Thyroid gland (tissue), 4 donors: Measurements from ENCODE around the gene SPATA7. TPM values are rescaled to one million over a fixed set of nuclear protein-coding genes. Genes with fewer than 3 reads are reported as not detected.

Source experiments
- DNase-seq, 2 donors: peaks; one replicate each; pipeline ENCODE4 v3.0.0-alpha.2; 2019
- H3K27ac ChIP-seq, 3 donors: fragments of 200-600 bp; sonication (generic); 1 replicate in 2 of 3; 2 replicates in 1 of 3; pipeline ENCODE4 v1.5.1; 2016 to 2019; ENCODE audit warnings: mild to moderate bottlenecking in 1 of 3, moderate library complexity in 1 of 3
- H3K27me3 ChIP-seq: fragments of 200-600 bp; sonication (generic); one replicate; pipeline ENCODE4 v1.5.1; 2019
- H3K36me3 ChIP-seq, 2 donors: fragments of 200-600 bp; sonication (generic); one replicate each; pipeline ENCODE4 v1.5.1; 2016 to 2019
- H3K4me1 ChIP-seq, 2 donors: fragments of 200-600 bp; sonication (generic); one replicate each; pipeline ENCODE4 v1.5.1; 2017 to 2019
- H3K4me3 ChIP-seq, 3 donors: fragments of 200-600 bp; sonication (generic); replicated peaks in 1 of 3; 1 replicate in 2 of 3; 2 replicates in 1 of 3; pipeline ENCODE4 v1.5.1; 2016; ENCODE audit warnings: mild to moderate bottlenecking in 1 of 3
- H3K9me3 ChIP-seq: fragments of 200-600 bp; sonication (generic); one replicate; pipeline ENCODE4 v1.5.1; 2017
- CTCF ChIP-seq, 6 experiments: fragments of 200-600 bp in 3 of 6; fragments of 450-650 bp in 3 of 6; sonication (generic) in 3 of 6; IDR thresholded peaks; one replicate each; pipeline ENCODE4 v1.5.1; 2016 to 2019; ENCODE audit warnings: antibody characterized with exemption in 6 of 6, mild to moderate bottlenecking in 2 of 6, inconsistent platforms in 1 of 6, moderate library complexity in 1 of 6
- POLR2A ChIP-seq, 2 donors: fragments of 450-650 bp; IDR thresholded peaks; one replicate each; pipeline ENCODE4 v1.6.1; 2017; ENCODE audit warnings: antibody characterized with exemption in 2 of 2, mild to moderate bottlenecking in 2 of 2, moderate library complexity in 1 of 2
- WGBS, 2 donors: methylation state at CpG; one replicate each; pipeline ENCODE4 v1.1.5; 2017; 5-methylcytosine and 5-hydroxymethylcytosine counted together
- intact Hi-C: fragments of 100-400 bp; cut with DNase I; formaldehyde crosslinking; loops from one replicate; pipeline ENCODE4 v1.15.1; 2023
- total RNA-seq, 4 donors: library from RNA; depleted of rRNA; stranded (reverse); fragments of >200 nt; gene quantifications; one replicate each; pipeline ENCODE4 v1.2.3, GENCODE V29; 2016

SPATA7 gene
- total RNA-seq, 4 donors from 2014 or later: 51.0 to 57.6 (median 52.2) TPM

GRCh38 chr14:88424573-88424972, 39.1 kb downstream of the SPATA7 start:
- H3K27ac ChIP-seq: no peak overlapping the region
- peaks cover 0 to 4% of the 10 kb centered on the region in 2 donors for H3K4me1 ChIP-seq
- intact Hi-C loops: no loop called here
- H3K4me3 ChIP-seq: no peak overlapping the region
- TF ChIP-seq POLR2A (IDR thresholded peaks at IDR 0.05) (no peak), CTCF (IDR thresholded peaks at IDR 0.05) (no peak)
- no peaks in the 10 kb centered on the region for H3K27me3 ChIP-seq
- peaks cover 0 to 2% of the 10 kb centered on the region in 2 donors for H3K36me3 ChIP-seq
- no peak for DNase-seq
- H3K9me3 ChIP-seq: no peaks in the 10 kb centered on the region

- Histone ChIP-seq H3K4me3 (no peak overlapping the region), H3K36me3 (no peaks in the 10 kb centered on the region), H3K4me1 (peaks cover 0 to 4% of the 10 kb centered on the region in 2 donors), H3K27me3 (no peaks in the 10 kb centered on the region), H3K27ac (no peak overlapping the region), H3K9me3 (no peaks in the 10 kb centered on the region)
- intact Hi-C loops: no loop called here
- WGBS, 2 donors: 81 to 89% methylated on average over 7 of the region's 7 CpGs
- no peak for DNase-seq
- TF ChIP-seq CTCF (IDR thresholded peaks at IDR 0.05): no peak
- TF ChIP-seq POLR2A (IDR thresholded peaks at IDR 0.05): no peak
These were observed 40.8 kb downstream of the SPATA7 start for GRCh38 chr14:88426271-88426670.

- H3K4me3 ChIP-seq: no peak overlapping the region
- no peaks in the 10 kb centered on the region for H3K9me3 ChIP-seq
- 93 to 95% methylated on average over 2 of the region's 2 CpGs for WGBS, 2 donors
- no peak for DNase-seq
- no peak for TF ChIP-seq POLR2A (IDR thresholded peaks at IDR 0.05)
- no peak for TF ChIP-seq CTCF (IDR thresholded peaks at IDR 0.05)
- H3K36me3 ChIP-seq: no peaks in the 10 kb centered on the region
- peaks cover 0 to 4% of the 10 kb centered on the region in 2 donors for H3K4me1 ChIP-seq
- intact Hi-C loops: no loop called here
- no peak overlapping the region for H3K27ac ChIP-seq
- no peaks in the 10 kb centered on the region for H3K27me3 ChIP-seq
These were observed 45.5 kb downstream of the SPATA7 start for GRCh38 chr14:88430976-88431375.

- no peak for DNase-seq
- Histone ChIP-seq H3K36me3 (peaks cover 0 to 12% of the 10 kb centered on the region in 2 donors), H3K9me3 (no peaks in the 10 kb centered on the region), H3K27ac (no peak overlapping the region), H3K4me1 (no peaks in the 10 kb centered on the region), H3K27me3 (no peaks in the 10 kb centered on the region), H3K4me3 (no peak overlapping the region)
- 95 to 96% methylated on average over 5 of the region's 5 CpGs for WGBS, 2 donors
- no peak for TF ChIP-seq POLR2A (IDR thresholded peaks at IDR 0.05)
- TF ChIP-seq CTCF (IDR thresholded peaks at IDR 0.05): no peak
- intact Hi-C loops: no loop called here
These were observed 52.2 kb downstream of the SPATA7 start for GRCh38 chr14:88437658-88438057.

- no peak for TF ChIP-seq POLR2A (IDR thresholded peaks at IDR 0.05)
- no peak for TF ChIP-seq CTCF (IDR thresholded peaks at IDR 0.05)
- intact Hi-C loops: no loop called here
- DNase-seq: no peak
- H3K27me3 ChIP-seq: no peaks in the 10 kb centered on the region
- no peak overlapping the region for H3K27ac ChIP-seq
- no peaks in the 10 kb centered on the region for H3K9me3 ChIP-seq
- H3K36me3 ChIP-seq: peaks cover 0 to 12% of the 10 kb centered on the region in 2 donors
- H3K4me1 ChIP-seq: no peaks in the 10 kb centered on the region
- WGBS, 2 donors: 92 to 99% methylated on average over 2 of the region's 2 CpGs
- no peak overlapping the region for H3K4me3 ChIP-seq
These were observed 53.6 kb downstream of the SPATA7 start for GRCh38 chr14:88439088-88439487.
